Lower lobe of right lung (tissue), 2 donors: ENCODE results near the gene FLACC1. TPM values are rescaled to one million over a fixed set of nuclear protein-coding genes. Genes with fewer than 3 reads are reported as not detected.

Source experiments
- ATAC-seq, 2 donors: fragments of 200-7000 bp; cut with Tn5 transposase; one replicate each; pipeline ENCODE4 v1.9.1; 2020 to 2022; ENCODE audit warnings: mild to moderate bottlenecking in 2 of 2, moderate library complexity in 2 of 2
- DNase-seq: peaks from one replicate; pipeline ENCODE4 v3.0.0-alpha.2; 2020
- H3K27ac ChIP-seq: fragments of 200-600 bp; one replicate; pipeline ENCODE4 v1.8.0; 2022
- H3K27me3 ChIP-seq: fragments of 200-600 bp; one replicate; pipeline ENCODE4 v1.8.0; 2022; ENCODE audit warnings: low read depth
- H3K36me3 ChIP-seq: fragments of 200-600 bp; one replicate; pipeline ENCODE4 v1.8.0; 2022; ENCODE audit warnings: mild to moderate bottlenecking
- H3K4me1 ChIP-seq: fragments of 200-600 bp; one replicate; pipeline ENCODE4 v1.8.0; 2022
- H3K4me3 ChIP-seq: fragments of 200-600 bp; one replicate; pipeline ENCODE4 v1.8.0; 2022; ENCODE audit warnings: mild to moderate bottlenecking
- H3K9me3 ChIP-seq: fragments of 200-600 bp; one replicate; pipeline ENCODE4 v1.8.0; 2022
- intact Hi-C: fragments of 100-400 bp; cut with DNase I; formaldehyde crosslinking; loops from one replicate; pipeline ENCODE4 v1.11.0; 2022
- total RNA-seq: library from RNA; stranded (reverse); fragmentation: NEBNext Ultra II Directional; extraction: Animal tissue kit (Norgen Biotek cat#: 25700); gene quantifications from one replicate; pipeline ENCODE4 v1.2.1, GENCODE V29; 2021
- TF ChIP-seq, protein P1 (sequence below): fragments of 200-600 bp; IDR thresholded peaks from one replicate; pipeline ENCODE4 v1.8.0; 2022; ENCODE audit warnings: antibody characterized with exemption, mild to moderate bottlenecking
- donor health status: DM: no; HTN: yes; CAD: no; lungs with severe emphysema.

The FLACC1 gene
- total RNA-seq, 1 donor from 2014 or later = 6.8 TPM

DNA sequence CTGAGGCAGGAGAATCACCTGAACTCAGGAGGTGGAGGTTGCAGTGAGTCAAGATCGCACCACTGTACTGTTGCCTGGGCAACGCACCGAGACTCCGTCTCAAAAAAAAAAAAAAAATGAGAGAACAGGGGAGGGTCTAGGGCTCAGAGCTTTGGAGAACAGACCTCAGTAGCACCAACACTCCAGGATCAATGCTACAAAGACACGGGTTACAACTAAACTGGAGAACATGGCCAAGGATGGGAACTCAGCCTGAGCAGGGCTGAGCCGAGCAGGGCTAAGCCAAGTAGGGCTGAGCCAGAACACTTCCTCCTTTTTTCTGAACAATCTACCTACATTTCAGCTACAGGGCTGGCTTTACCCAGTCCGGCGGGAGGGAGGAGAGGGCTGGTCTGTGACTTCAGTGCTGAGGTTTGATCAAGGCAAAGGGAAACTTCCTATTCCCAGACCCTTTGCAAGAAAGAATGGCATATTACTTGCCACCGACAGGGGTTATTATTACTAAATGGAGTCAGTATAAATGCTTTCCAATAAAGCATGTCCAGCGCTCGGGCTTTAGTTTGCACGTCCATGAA, 99.7 kb downstream of the FLACC1 start:
- peaks cover 56% of the 10 kb centered on the region for H3K4me1 ChIP-seq
- peak overlapping the region; percentile 89 for H3K27ac ChIP-seq
- TF ChIP-seq, protein P1, sequence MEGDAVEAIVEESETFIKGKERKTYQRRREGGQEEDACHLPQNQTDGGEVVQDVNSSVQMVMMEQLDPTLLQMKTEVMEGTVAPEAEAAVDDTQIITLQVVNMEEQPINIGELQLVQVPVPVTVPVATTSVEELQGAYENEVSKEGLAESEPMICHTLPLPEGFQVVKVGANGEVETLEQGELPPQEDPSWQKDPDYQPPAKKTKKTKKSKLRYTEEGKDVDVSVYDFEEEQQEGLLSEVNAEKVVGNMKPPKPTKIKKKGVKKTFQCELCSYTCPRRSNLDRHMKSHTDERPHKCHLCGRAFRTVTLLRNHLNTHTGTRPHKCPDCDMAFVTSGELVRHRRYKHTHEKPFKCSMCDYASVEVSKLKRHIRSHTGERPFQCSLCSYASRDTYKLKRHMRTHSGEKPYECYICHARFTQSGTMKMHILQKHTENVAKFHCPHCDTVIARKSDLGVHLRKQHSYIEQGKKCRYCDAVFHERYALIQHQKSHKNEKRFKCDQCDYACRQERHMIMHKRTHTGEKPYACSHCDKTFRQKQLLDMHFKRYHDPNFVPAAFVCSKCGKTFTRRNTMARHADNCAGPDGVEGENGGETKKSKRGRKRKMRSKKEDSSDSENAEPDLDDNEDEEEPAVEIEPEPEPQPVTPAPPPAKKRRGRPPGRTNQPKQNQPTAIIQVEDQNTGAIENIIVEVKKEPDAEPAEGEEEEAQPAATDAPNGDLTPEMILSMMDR = no peak
- DNase-seq (peak; percentile 71), ATAC-seq (peak; percentile 70 to 76)
- no peaks in the 10 kb centered on the region for H3K36me3 ChIP-seq
- H3K9me3 ChIP-seq = no peaks in the 10 kb centered on the region
- peak overlapping the region; percentile 65 for H3K4me3 ChIP-seq
- H3K27me3 ChIP-seq = no peaks in the 10 kb centered on the region
- intact Hi-C loops = no loop called here

DNA sequence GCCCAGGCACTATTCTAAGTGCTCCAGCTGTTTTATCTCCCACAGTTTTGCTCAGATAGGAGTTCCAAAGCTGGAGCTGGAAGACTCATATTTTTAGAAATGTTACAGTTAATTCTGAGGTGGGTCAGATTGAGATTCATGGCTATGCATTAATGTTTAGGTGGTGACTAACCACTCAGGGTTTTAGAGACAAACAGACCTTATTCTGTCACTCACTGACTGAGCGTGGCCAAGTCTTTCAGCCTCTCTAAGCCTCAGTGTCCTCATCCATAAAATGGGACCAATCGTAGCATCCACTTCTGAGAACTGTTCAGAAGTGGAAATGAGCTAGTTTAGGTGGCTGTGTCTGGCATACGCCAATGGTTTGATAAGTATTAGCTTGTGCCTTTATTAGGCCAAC, 101.1 kb downstream of the FLACC1 start:
- no peak for DNase-seq
- TF ChIP-seq, protein P1 = no peak
- no peak for ATAC-seq
- H3K4me1 ChIP-seq = peaks cover 45% of the 10 kb centered on the region
- no peaks in the 10 kb centered on the region for H3K36me3 ChIP-seq
- H3K9me3 ChIP-seq = no peaks in the 10 kb centered on the region
- H3K4me3 ChIP-seq = no peak overlapping the region
- no peaks in the 10 kb centered on the region for H3K27me3 ChIP-seq
- no peak overlapping the region for H3K27ac ChIP-seq
- intact Hi-C loops = no loop called here

DNA sequence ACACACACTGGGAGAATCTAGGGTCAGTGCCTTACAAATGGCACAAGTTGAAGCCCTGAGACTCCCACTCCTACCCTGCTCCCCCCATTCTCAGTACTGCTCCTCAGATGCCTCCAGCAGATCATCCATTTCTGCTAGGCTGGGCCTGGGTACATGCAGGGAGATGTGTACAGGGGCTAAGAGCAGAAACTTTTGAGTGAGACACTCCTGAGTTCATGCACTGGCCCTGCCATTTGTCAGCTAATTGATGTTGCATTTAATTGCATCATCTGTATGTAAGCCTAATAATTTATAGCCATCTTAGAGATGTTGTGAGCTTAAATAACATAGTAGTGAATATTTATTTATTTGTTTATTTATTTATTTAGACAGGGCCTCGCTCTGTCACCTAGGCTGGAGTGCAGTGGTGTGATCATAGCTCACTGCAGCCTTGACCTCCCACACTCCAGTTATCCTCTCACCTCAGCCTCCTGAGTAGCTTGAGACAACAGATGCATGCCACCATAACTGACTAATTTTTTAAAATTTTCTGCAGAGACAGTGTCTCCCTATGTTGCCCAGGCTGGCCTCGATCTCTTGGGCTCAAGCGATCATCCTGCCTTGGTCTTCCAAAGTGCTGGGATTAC, 101.6 kb downstream of the FLACC1 start:
- TF ChIP-seq, protein P1 = no peak
- no peaks in the 10 kb centered on the region for H3K36me3 ChIP-seq
- H3K4me3 ChIP-seq = no peak overlapping the region
- intact Hi-C loops = no loop called here
- ATAC-seq (no peak), DNase-seq (no peak)
- H3K9me3 ChIP-seq = no peaks in the 10 kb centered on the region
- H3K27ac ChIP-seq = no peak overlapping the region
- peaks cover 44% of the 10 kb centered on the region for H3K4me1 ChIP-seq
- no peaks in the 10 kb centered on the region for H3K27me3 ChIP-seq

DNA sequence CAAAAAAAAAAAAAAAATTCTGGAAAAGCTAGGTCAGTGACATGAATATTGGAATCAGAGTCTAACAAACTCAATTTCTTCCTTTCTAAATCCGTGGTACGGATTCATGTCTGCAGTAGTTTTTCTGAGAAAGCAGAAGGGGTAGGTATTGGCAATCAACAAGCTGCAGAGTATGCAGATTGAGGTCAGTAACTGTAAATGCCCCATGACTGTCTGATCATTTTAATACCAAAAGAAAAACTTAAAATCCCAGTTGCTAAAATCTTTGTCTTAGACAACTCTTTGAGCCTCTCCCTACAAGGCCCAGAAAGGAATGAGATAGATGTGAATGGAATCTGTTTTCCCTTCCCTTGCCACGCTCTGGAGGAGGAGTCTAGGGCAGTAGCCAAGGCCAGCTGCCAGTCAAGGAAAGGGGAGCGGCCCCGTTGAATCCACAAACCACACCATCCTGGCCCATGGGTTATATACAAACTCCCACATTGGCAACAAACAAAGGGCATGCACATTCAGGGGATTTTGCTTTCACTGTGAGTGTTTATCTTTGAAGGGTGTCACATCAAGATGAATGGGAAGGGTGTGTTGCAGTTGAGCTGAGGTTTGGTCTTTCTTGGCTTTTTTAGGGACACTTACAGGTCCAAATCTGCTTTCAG, 102.9 kb downstream of the FLACC1 start:
- peaks cover 34% of the 10 kb centered on the region for H3K4me1 ChIP-seq
- ATAC-seq = no peak
- H3K36me3 ChIP-seq = no peaks in the 10 kb centered on the region
- H3K27ac ChIP-seq = peak overlapping the region; percentile 58
- no peaks in the 10 kb centered on the region for H3K27me3 ChIP-seq
- intact Hi-C loops = no loop called here
- DNase-seq = peak; percentile 57
- no peaks in the 10 kb centered on the region for H3K9me3 ChIP-seq
- no peak overlapping the region for H3K4me3 ChIP-seq
- TF ChIP-seq, protein P1 = no peak

DNA sequence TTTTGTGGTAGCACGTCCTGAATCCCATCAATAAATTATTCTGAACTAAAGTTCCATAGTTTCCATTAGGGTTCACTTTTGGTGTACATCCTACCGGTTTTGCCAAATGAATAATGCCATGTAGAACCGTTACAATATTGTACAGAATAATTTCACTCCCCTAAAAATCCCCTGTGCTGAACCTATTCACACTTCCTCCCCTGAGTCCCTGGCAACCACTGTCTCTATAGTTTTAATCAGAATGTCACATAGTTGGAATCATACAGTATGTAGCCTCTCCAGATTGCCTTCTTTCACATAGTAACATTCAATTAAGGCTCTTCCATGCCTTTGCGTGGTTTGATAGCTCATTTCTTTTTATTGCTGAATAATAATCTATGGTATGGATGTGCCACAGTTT, 106.4 kb downstream of the FLACC1 start:
- Histone ChIP-seq H3K27ac (no peak overlapping the region), H3K9me3 (no peaks in the 10 kb centered on the region), H3K4me3 (no peak overlapping the region), H3K27me3 (no peaks in the 10 kb centered on the region), H3K36me3 (no peaks in the 10 kb centered on the region), H3K4me1 (peaks cover 22% of the 10 kb centered on the region)
- intact Hi-C loops = no loop called here
- TF ChIP-seq, protein P1 = no peak
- no peak for DNase-seq
- no peak for ATAC-seq
